Calu3 (cell line): Measurements from ENCODE around the gene DERA. TPM values are rescaled to one million over a fixed set of nuclear protein-coding genes. Genes with fewer than 3 reads are reported as not detected.

Source experiments
- BruUV-seq: library from RNA; stranded (reverse); fragments of 400-500 nt; replicated peaks from 2 replicates; lab custom pipeline; 2021; lab: Mats Ljungman, UMichigan
- CTCF ChIA-PET: fragments of 300-600 bp; sonication (Branson Sonifier 250); formaldehyde crosslinking; loops from one replicate; lab custom pipeline; 2022; ENCODE audit warnings: antibody characterized with exemption; lab: Charles Lee
- DNase-seq: peaks from one replicate; pipeline ENCODE4 v3.0.0; 2022
- H3K27ac Mint-ChIP-seq: one replicate; pipeline ENCODE4 v1.8.0; 2022; ENCODE audit warnings: mixed read lengths; ENCODE audit not compliant: unreplicated experiment
- H3K27me3 Mint-ChIP-seq: one replicate; pipeline ENCODE4 v1.8.0; 2022; ENCODE audit warnings: mixed read lengths; ENCODE audit not compliant: unreplicated experiment
- H3K36me3 Mint-ChIP-seq: one replicate; pipeline ENCODE4 v1.8.0; 2022; ENCODE audit warnings: mild to moderate bottlenecking, moderate library complexity, mixed read lengths; ENCODE audit not compliant: insufficient read depth, unreplicated experiment
- H3K4me1 Mint-ChIP-seq: one replicate; pipeline ENCODE4 v1.8.0; 2022; ENCODE audit warnings: mild to moderate bottlenecking, low read depth, mixed read lengths; ENCODE audit not compliant: unreplicated experiment
- H3K4me3 Mint-ChIP-seq: one replicate; pipeline ENCODE4 v1.8.0; 2022; ENCODE audit warnings: mild to moderate bottlenecking, low read depth, moderate library complexity, mixed read lengths; ENCODE audit not compliant: unreplicated experiment
- H3K9me3 Mint-ChIP-seq: one replicate; pipeline ENCODE4 v1.8.0; 2022; ENCODE audit warnings: low read depth, mixed read lengths; ENCODE audit not compliant: unreplicated experiment
- CTCF ChIP-seq: fragments of 200-600 bp; IDR thresholded peaks from one replicate; pipeline ENCODE4 v1.8.0; 2022; ENCODE audit warnings: antibody characterized with exemption; ENCODE audit not compliant: unreplicated experiment
- intact Hi-C: fragments of 100-400 bp; cut with micrococcal nuclease; formaldehyde crosslinking; loops from one replicate; pipeline ENCODE4 v1.10.0; 2022; ENCODE audit not compliant: unreplicated experiment
- total RNA-seq: library from RNA; stranded (reverse); gene quantifications from 2 replicates; pipeline ENCODE4 v1.2.3, GENCODE V29; 2022

DERA gene
- total RNA-seq, 1 experiment from 2014 or later, result 29.8 TPM

GRCh38 chr12:16072678-16073077, 161.5 kb downstream of the DERA start:
- H3K9me3 Mint-ChIP-seq, result no peaks in the 10 kb centered on the region
- no peak for TF ChIP-seq CTCF
- CTCF ChIA-PET, result no interaction called here
- no TSS peak for BruUV-seq
- H3K36me3 Mint-ChIP-seq, result no peaks in the 10 kb centered on the region
- no peak for DNase-seq
- no peak overlapping the region for H3K4me3 Mint-ChIP-seq
- no peaks in the 10 kb centered on the region for H3K27me3 Mint-ChIP-seq
- no peak overlapping the region for H3K27ac Mint-ChIP-seq
- no peaks in the 10 kb centered on the region for H3K4me1 Mint-ChIP-seq
- intact Hi-C loops, result no loop called here

- intact Hi-C loops, result loop anchor here (5.0 kb wide), 2 partner anchors 87 to 277 kb away; no protein-coding TSS in a partner anchor
- Mint-ChIP-seq H3K36me3 (no peaks in the 10 kb centered on the region), H3K27me3 (no peaks in the 10 kb centered on the region), H3K27ac (no peak overlapping the region), H3K4me1 (no peaks in the 10 kb centered on the region), H3K4me3 (no peak overlapping the region), H3K9me3 (no peaks in the 10 kb centered on the region)
- no TSS peak for BruUV-seq
- no peak for TF ChIP-seq CTCF
- DNase-seq, result no peak
- CTCF ChIA-PET, result no interaction called here
Observed at GRCh38 chr12:16074894-16075293, 163.8 kb downstream of the DERA start.

- no peak for TF ChIP-seq CTCF
- Mint-ChIP-seq H3K4me3 (no peak overlapping the region), H3K27ac (no peak overlapping the region), H3K4me1 (no peaks in the 10 kb centered on the region), H3K27me3 (no peaks in the 10 kb centered on the region), H3K9me3 (no peaks in the 10 kb centered on the region), H3K36me3 (no peaks in the 10 kb centered on the region)
- CTCF ChIA-PET, result interaction anchor here (1.0 kb wide), 1 partner anchor 310 kb away, joined by 6 read pairs; no protein-coding TSS in a partner anchor
- no TSS peak for BruUV-seq
- intact Hi-C loops, result loop anchor here (5.0 kb wide), 2 partner anchors 86 to 276 kb away; no protein-coding TSS in a partner anchor
- no peak for DNase-seq
Observed at GRCh38 chr12:16075887-16076286, 164.8 kb downstream of the DERA start.

- BruUV-seq, result no TSS peak
- Mint-ChIP-seq H3K27ac (no peak overlapping the region), H3K4me3 (no peak overlapping the region), H3K27me3 (no peaks in the 10 kb centered on the region), H3K4me1 (no peaks in the 10 kb centered on the region), H3K9me3 (no peaks in the 10 kb centered on the region), H3K36me3 (no peaks in the 10 kb centered on the region)
- CTCF ChIA-PET, result interaction anchor here (0.7 to 1.0 kb wide), 2 partner anchors 8 to 309 kb away, joined by 3 to 6 read pairs; no protein-coding TSS in a partner anchor
- TF ChIP-seq CTCF, result peak; percentile 38
- intact Hi-C loops, result loop anchor here (5.0 kb wide), 2 partner anchors 86 to 276 kb away; no protein-coding TSS in a partner anchor
- peak; percentile 34 for DNase-seq
Observed at GRCh38 chr12:16076557-16076956, 165.4 kb downstream of the DERA start.
